ENCODE results near the gene DTNB.

Gene DTNB

GRCh38 chr2:25335971-25336370 lies 337.4 kb downstream of the DTNB start:
- DNase-seq, result no peak

DNA sequence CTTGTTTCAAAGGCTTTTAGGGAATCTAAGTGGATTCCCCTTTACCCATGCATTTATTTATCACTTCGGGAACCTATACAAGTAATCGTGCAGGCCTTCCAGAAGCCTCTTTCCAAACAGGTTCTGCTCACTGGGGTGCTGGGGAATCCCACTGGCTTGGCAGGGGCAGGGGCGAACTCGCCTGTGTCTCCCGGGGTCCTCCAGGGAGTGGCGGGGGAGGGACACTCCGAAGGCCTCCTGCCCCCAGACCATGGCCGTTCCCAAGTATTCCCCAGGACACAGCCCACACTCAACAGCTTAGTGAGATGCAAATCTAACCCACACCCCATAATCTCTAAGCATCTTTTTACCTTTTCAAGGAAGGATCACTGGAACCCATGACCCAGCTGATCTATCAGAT lies 338.2 kb downstream of the DTNB start:
- no peak for DNase-seq

- DNase-seq, result no peak
Observed at GRCh38 chr2:25334482-25334881, 338.9 kb downstream of the DTNB start.

DNA sequence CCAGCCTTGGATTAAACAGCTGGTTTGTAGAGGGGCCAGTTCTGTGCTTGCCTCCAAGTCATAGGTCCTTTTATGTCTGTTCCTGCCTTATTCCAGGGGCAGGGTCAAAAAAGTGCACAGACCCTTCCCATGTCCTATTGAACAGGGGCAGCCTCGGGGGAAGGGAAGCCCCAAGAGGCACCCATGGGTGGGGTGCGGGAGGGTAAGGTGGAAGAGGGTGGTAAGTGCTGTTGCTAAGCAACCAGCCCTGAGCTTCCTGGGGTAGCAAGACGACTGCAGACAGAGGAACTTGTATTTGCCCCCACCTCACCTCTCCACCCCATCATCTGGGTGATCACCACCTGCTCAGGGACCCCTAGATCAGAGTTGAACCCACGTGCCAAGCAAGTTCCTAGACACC lies 339.4 kb downstream of the DTNB start:
- DNase-seq, result no peak

GRCh38 chr2:25332571-25332970 lies 340.8 kb downstream of the DTNB start:
- DNase-seq, result no peak

GRCh38 chr2:25331686-25332365 lies 341.6 kb downstream of the DTNB start:
- DNase-seq, result no peak

- no peak for DNase-seq
Observed at GRCh38 chr2:25330937-25331336, 342.4 kb downstream of the DTNB start.

DNA sequence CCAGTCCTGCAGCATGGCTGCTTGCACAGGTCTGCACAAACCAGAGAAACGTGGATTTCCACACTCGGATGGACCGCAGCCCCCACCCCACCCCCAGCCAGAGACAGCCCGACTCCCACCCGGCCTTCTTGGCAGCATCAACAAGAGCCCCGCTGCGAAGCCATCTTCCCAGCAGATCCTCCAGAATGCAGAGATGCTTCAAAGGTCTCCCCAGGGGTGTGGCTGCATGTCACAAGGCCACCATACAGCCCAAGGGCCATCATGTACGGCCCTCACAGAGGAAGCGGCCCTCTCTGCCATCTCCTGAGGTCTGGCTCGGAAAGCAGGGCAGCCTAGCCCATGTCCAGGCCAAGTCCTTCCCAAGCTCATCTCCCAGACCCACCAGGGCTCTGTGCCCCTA lies 343.1 kb downstream of the DTNB start:
- DNase-seq, result no peak

DNA sequence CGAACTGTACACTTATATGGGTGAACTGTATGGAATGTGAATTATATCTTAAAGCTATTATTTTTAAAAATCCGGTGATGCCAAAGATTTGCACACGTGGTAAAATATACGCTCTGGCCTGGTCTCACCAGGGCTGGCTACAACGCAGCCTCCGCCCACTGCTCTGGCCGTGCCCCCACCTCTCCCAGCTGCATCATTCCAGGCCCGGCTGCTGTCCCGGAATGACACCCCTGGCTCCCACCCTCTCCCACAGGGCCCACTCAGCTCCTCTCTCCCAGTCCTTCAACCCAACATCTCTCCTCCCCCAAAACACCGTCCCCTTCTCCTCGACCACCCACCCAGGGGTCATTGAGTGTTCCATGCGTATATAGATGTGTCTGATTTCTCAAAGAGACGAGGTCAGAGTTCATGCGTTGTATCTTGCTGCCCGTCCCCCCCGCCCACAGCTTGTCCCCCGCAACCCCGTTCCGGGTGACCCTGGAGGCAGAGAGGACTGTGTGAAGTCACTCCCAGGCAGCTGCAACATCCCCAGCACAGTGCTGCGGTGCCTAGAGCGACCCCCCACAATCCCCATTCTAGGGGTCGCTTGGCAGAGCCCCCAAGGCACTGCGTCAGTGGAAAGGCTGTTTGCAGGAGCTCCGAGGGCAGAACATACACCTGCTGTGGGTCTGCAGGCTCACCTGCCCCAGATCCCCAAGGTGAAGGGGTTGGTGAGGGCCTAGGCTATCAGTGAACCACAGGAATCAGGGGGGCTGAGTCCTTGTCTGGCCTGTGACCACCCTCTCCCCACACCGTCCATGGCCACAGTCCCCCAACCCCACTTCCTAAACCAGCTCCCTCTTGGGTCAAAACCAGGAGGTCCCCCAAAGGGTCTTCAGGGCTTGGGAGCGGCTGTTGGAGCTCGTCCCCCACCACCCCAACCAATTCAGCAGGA lies 345.0 kb downstream of the DTNB start:
- no peak for DNase-seq

Measured in activated CD8-positive, alpha-beta memory T cell treated with anti-CD3 and anti-CD28 coated beads, Interleukin-2, amount 50 U/mL, for 48 hours (primary cell).